Left lung (tissue), 10 donors: ENCODE data around the gene PCGF3. TPM values are rescaled to one million over a fixed set of nuclear protein-coding genes. Genes with fewer than 3 reads are reported as not detected.
A peak's percentile ranks its signal among the peaks of the same experiment; 100 is the strongest.

ENCODE experiments used
- ATAC-seq: fragments of 200-7000 bp; cut with Tn5 transposase; one replicate; pipeline ENCODE4 v1.9.1; 2020; ENCODE audit warnings: moderate library complexity
- DNase-seq, 4 donors: peaks; one replicate each; pipeline ENCODE4 v3.0.0-alpha.2; 2013 to 2020
- H3K27ac ChIP-seq, 2 donors: fragments of 200-600 bp; sonication (generic) in 1 of 2; one replicate each; pipeline versions ENCODE4 v1.5.0 to v1.8.0; 2020 to 2021
- H3K27me3 ChIP-seq, 2 donors: fragments of 200-600 bp; sonication (generic) in 1 of 2; one replicate each; pipeline versions ENCODE4 v1.5.0 to v1.8.0; 2020 to 2021
- H3K36me3 ChIP-seq, 2 donors: fragments of 200-600 bp; sonication (generic) in 1 of 2; one replicate each; pipeline versions ENCODE4 v1.5.0 to v1.8.0; 2020 to 2021
- H3K4me1 ChIP-seq, 2 donors: fragments of 200-600 bp; one replicate each; pipeline ENCODE4 v1.8.0; 2021
- H3K4me3 ChIP-seq, 2 donors: fragments of 200-600 bp; sonication (generic) in 1 of 2; one replicate each; pipeline versions ENCODE4 v1.5.0 to v1.8.0; 2020 to 2021; ENCODE audit warnings: mild to moderate bottlenecking in 1 of 2
- H3K9me3 ChIP-seq, 2 donors: fragments of 200-600 bp; sonication (generic) in 1 of 2; one replicate each; pipeline versions ENCODE4 v1.5.0 to v1.8.0; 2020 to 2021
- intact Hi-C, 2 donors: fragments of 100-400 bp; cut with DNase I; formaldehyde crosslinking; loops; one replicate each; pipeline versions ENCODE4 v1.11.2 to v1.14.2; 2022
- polyA plus RNA-seq, 6 donors: library from polyadenylated mRNA; unstranded; fragments of 120-200 nt; gene quantifications; one replicate each; pipeline ENCODE4 v1.2.1, GENCODE V29; 2013; ENCODE audit not compliant: insufficient read length in 6 of 6
- total RNA-seq, 2 donors: library from RNA; stranded (reverse); fragmentation: NEBNext Ultra II Directional; extraction: Animal tissue kit (Norgen Biotek cat#: 25700); gene quantifications; one replicate each; pipeline ENCODE4 v1.2.1, GENCODE V29; 2021
- TF ChIP-seq, protein P1 (sequence below), 2 donors: fragments of 200-600 bp; sonication (generic) in 1 of 2; IDR thresholded peaks; one replicate each; pipeline versions ENCODE4 v1.5.0 to v1.8.0; 2021; ENCODE audit warnings: antibody characterized with exemption in 2 of 2
- donor health status: DM: no; HTN: yes; CAD: no.
- donor health status: DM: no; HTN: no; CAD: no.

PCGF3 gene
- total and polyA plus RNA-seq, 8 donors: 43.7 to 110 (median 88.7) TPM

DNA sequence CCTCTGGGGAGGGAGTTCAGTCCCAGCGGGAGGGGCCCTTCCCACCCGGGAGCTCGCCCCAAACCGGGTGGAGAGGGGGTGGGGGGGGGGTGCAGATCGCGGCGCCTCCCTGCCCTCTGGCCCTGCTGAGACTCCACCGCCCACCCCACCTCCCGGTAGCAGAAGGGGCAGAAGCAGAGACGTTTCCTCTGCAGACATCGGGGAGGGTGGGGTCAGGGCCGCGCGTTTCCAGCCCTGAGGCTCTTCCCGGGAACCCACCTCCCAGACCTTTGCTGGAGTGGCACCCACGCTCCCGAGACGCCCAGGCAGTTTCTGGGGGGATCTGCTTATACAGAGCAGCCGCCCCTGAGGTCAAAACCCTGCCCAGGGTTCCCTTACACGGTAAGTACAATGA, 90.1 kb downstream of the PCGF3 start:
- TF ChIP-seq, protein P1, sequence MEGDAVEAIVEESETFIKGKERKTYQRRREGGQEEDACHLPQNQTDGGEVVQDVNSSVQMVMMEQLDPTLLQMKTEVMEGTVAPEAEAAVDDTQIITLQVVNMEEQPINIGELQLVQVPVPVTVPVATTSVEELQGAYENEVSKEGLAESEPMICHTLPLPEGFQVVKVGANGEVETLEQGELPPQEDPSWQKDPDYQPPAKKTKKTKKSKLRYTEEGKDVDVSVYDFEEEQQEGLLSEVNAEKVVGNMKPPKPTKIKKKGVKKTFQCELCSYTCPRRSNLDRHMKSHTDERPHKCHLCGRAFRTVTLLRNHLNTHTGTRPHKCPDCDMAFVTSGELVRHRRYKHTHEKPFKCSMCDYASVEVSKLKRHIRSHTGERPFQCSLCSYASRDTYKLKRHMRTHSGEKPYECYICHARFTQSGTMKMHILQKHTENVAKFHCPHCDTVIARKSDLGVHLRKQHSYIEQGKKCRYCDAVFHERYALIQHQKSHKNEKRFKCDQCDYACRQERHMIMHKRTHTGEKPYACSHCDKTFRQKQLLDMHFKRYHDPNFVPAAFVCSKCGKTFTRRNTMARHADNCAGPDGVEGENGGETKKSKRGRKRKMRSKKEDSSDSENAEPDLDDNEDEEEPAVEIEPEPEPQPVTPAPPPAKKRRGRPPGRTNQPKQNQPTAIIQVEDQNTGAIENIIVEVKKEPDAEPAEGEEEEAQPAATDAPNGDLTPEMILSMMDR (IDR thresholded peaks at IDR 0.05): no peak
- no peak overlapping the region for H3K27ac ChIP-seq
- no peak overlapping the region for H3K4me3 ChIP-seq
- intact Hi-C loops: no loop called here
- H3K27me3 ChIP-seq: peaks cover 37 to 81% of the 10 kb centered on the region in 2 donors
- DNase-seq: peak in 1 of 4 donors; percentile 46
- ATAC-seq: no peak
- H3K4me1 ChIP-seq: peaks cover 9 to 12% of the 10 kb centered on the region in 2 donors
- H3K9me3 ChIP-seq: no peaks in the 10 kb centered on the region
- H3K36me3 ChIP-seq: no peaks in the 10 kb centered on the region

DNA sequence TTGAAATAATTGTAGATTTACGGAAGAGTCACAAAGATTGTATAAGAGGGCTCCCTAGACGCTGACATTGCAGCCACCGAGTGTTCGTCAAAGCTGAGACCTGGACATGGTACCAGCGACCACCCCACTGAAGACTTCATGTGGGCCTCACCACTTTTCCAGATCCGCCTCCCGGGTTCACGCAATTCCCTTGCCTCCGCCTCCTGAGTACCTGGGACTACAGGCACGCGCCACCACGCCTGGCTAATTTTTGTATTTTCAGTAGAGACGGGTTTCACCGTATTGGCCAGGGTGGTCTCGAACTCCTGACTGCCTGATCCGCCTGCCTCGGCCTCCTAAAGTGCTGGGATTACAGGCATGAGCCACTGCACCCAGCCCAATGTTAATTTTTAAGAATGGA, 90.6 kb downstream of the PCGF3 start:
- Histone ChIP-seq H3K4me1 (peaks cover 9 to 12% of the 10 kb centered on the region in 2 donors), H3K27me3 (peaks cover 37 to 76% of the 10 kb centered on the region in 2 donors), H3K36me3 (no peaks in the 10 kb centered on the region), H3K4me3 (no peak overlapping the region), H3K9me3 (no peaks in the 10 kb centered on the region), H3K27ac (no peak overlapping the region)
- DNase-seq (peak in 1 of 4 donors; percentile 26), ATAC-seq (no peak)
- TF ChIP-seq, protein P1 (IDR thresholded peaks at IDR 0.05): no peak
- intact Hi-C loops: no loop called here

DNA sequence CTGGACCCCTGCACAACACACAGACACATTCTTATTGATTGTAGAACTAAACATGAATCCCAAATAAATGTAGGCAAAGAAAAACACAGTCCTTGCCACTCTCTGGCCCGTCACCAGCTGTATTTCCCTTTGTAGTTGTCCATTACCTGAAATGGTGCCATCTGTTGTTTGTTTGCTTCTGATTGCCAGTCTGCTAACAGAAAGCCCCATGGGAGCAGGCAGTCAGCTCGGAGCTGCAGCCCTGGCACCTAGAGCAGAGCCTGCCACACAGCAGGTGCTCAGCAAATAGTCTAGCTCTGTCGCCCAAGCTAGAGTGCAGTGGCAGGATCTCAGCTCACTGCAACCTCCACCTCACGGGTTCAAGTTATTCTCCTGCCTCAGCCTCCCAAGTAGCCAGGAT, 91.4 kb downstream of the PCGF3 start:
- H3K4me3 ChIP-seq: no peak overlapping the region
- DNase-seq (peak in 1 of 4 donors; percentile 26), ATAC-seq (no peak)
- intact Hi-C loops: no loop called here
- H3K27ac ChIP-seq: no peak overlapping the region
- H3K4me1 ChIP-seq: peaks cover 6 to 10% of the 10 kb centered on the region in 2 donors
- no peaks in the 10 kb centered on the region for H3K9me3 ChIP-seq
- peaks cover 37 to 67% of the 10 kb centered on the region in 2 donors for H3K27me3 ChIP-seq
- no peaks in the 10 kb centered on the region for H3K36me3 ChIP-seq
- TF ChIP-seq, protein P1 (IDR thresholded peaks at IDR 0.05): no peak

DNA sequence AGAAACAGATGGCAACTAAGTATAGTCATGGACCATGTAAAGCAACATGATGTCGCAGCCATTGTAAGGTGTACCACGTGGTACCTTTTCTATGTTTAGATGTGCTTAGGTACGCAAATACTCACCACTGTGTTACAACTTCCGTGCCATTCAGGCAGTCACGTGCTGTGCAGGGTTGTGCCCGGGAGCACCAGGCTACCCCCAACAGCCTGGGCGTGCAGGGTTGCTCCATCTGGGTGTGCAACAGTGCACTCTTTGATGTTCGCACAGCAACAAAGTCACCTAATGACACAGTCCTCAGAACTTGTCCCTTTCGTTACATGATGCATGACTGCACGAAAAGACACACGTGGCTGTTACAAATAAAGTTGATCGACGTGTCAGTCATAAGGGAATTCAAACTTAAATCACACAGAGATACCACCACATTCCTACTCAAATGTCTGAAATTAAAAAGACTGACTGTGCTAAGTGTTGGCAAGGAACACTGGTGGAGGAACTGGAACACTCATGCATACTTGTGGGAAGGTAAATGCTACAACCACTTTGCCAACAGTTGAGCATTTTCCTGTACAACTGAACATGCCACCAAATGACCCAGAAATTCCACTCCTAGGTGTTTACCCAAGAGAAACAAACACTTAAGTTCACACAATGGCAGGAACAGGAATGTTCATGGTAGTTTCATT, 95.9 kb downstream of the PCGF3 start:
- H3K4me3 ChIP-seq: no peak overlapping the region
- H3K27me3 ChIP-seq: peaks cover 0 to 42% of the 10 kb centered on the region in 2 donors
- no peaks in the 10 kb centered on the region for H3K9me3 ChIP-seq
- no peaks in the 10 kb centered on the region for H3K4me1 ChIP-seq
- no peak for ATAC-seq
- DNase-seq: peak in 1 of 4 donors; percentile 42
- TF ChIP-seq, protein P1 (IDR thresholded peaks at IDR 0.05): no peak
- H3K36me3 ChIP-seq: no peaks in the 10 kb centered on the region
- intact Hi-C loops: no loop called here
- no peak overlapping the region for H3K27ac ChIP-seq

DNA sequence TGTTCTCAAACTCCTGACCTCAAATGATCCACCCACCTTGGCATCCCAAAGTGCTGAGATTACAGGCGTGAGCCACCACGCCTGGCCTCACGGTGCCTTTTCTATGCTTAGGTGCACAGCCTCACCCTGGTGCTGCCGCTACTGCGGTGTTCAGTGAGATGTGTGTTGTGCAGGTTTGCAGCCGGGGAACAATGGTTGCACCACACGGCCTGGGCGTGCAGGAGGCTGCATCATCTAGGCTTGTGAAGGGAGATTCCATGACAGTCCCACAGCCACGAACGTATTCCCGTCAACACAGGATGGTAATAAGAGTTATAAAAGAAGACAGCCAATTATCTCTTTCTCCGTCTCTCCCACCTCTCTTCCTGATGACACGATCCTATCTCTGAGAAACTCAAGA, 98.3 kb downstream of the PCGF3 start:
- no peak for ATAC-seq
- no peak for DNase-seq
- TF ChIP-seq, protein P1 (IDR thresholded peaks at IDR 0.05): no peak
- H3K9me3 ChIP-seq: no peaks in the 10 kb centered on the region
- no peaks in the 10 kb centered on the region for H3K4me1 ChIP-seq
- no peak overlapping the region for H3K4me3 ChIP-seq
- H3K36me3 ChIP-seq: no peaks in the 10 kb centered on the region
- H3K27me3 ChIP-seq: peaks cover 0 to 37% of the 10 kb centered on the region in 2 donors
- intact Hi-C loops: no loop called here
- no peak overlapping the region for H3K27ac ChIP-seq
